Measurements from ENCODE around the gene LHFPL3. TPM values are rescaled to one million over a fixed set of nuclear protein-coding genes. Genes with fewer than 3 reads are reported as not detected.

Gene LHFPL3
- total RNA-seq, 1 experiment from 2014 or later: 0.83 TPM

- Mint-ChIP-seq H3K36me3 (no peaks in the 10 kb centered on the region), H3K4me1 (no peaks in the 10 kb centered on the region), H3K27ac (no peak overlapping the region), H3K4me3 (no peak overlapping the region), H3K27me3 (ENCODE audit: low read depth) (no peaks in the 10 kb centered on the region; the same call in 1 of the 2 replicates), H3K9me3 (0 out of 2 replicates have a peak, but pooled peaks cover 3% of the 10 kb centered on the region)
- DNase-seq (ENCODE audit: low spot score) (no peak), ATAC-seq (no peak)
- POLR2A ChIA-PET: no interaction called here
- CTCF ChIA-PET: no interaction called here
- TF ChIP-seq ESRRA (CRISPR knock-in tag; IDR thresholded peaks at IDR 0.05; ENCODE audit: borderline replicate concordance) (no peak), ELF4 (CRISPR knock-in tag; IDR thresholded peaks at IDR 0.05; ENCODE audit: low read depth) (no peak), USF2 (CRISPR knock-in tag; IDR thresholded peaks at IDR 0.05) (no peak), SP1 (CRISPR knock-in tag; conservative IDR thresholded peaks at IDR 0.05) (no peak), ZNF138 (CRISPR knock-in tag; conservative IDR thresholded peaks at IDR 0.05) (no peak), NFYB (CRISPR knock-in tag; conservative IDR thresholded peaks at IDR 0.05; ENCODE audit: low read depth) (no peak), ERG (CRISPR knock-in tag; IDR thresholded peaks at IDR 0.05) (no peak), MYBL2 (CRISPR knock-in tag; IDR thresholded peaks at IDR 0.05) (no peak), ZNF416 (CRISPR knock-in tag; IDR thresholded peaks at IDR 0.05) (no peak), FOXJ3 (CRISPR knock-in tag; IDR thresholded peaks at IDR 0.05; ENCODE audit: borderline replicate concordance) (no peak), ATF1 (CRISPR knock-in tag; IDR thresholded peaks at IDR 0.05) (no peak)
These were observed 430.1 kb downstream of the LHFPL3 start for GRCh38 chr7:104758504-104758903.

- DNase-seq (ENCODE audit: low spot score): no peak
- Mint-ChIP-seq H3K9me3 (no peaks in the 10 kb centered on the region), H3K36me3 (no peaks in the 10 kb centered on the region), H3K27ac (no peak overlapping the region), H3K27me3 (ENCODE audit: low read depth) (no peaks in the 10 kb centered on the region; the same call in 1 of the 2 replicates), H3K4me1 (no peaks in the 10 kb centered on the region), H3K4me3 (no peak overlapping the region)
- ChIA-PET CTCF (interaction anchor here (0.9 kb wide), 1 partner anchor 86 kb away, joined by 4 read pairs; no protein-coding TSS in a partner anchor), POLR2A (no interaction called here)
- ATAC-seq: no peak
- TF ChIP-seq NFE2L1 (CRISPR knock-in tag; IDR thresholded peaks at IDR 0.05): no peak
- TF ChIP-seq RORB (CRISPR knock-in tag; IDR thresholded peaks at IDR 0.05): no peak
- no peak for TF ChIP-seq ZNF232 (CRISPR knock-in tag; IDR thresholded peaks at IDR 0.05)
- TF ChIP-seq ERG (CRISPR knock-in tag; IDR thresholded peaks at IDR 0.05): no peak
- no peak for TF ChIP-seq ZNF263 (CRISPR knock-in tag; IDR thresholded peaks at IDR 0.05; ENCODE audit: low read depth)
- TF ChIP-seq ATF1 (CRISPR knock-in tag; IDR thresholded peaks at IDR 0.05): no peak
- TF ChIP-seq RELA (CRISPR knock-in tag; IDR thresholded peaks at IDR 0.05; ENCODE audit: borderline replicate concordance): no peak
- TF ChIP-seq PREB (CRISPR knock-in tag; IDR thresholded peaks at IDR 0.05; ENCODE audit: borderline replicate concordance): no peak
- no peak for TF ChIP-seq NR2C2 (CRISPR knock-in tag; IDR thresholded peaks at IDR 0.05)
- TF ChIP-seq PRRX2 (CRISPR knock-in tag; IDR thresholded peaks at IDR 0.05): no peak
- no peak for TF ChIP-seq PRDM15 (CRISPR knock-in tag; IDR thresholded peaks at IDR 0.05)
These were observed 433.5 kb downstream of the LHFPL3 start for GRCh38 chr7:104761892-104762291.

All from WTC11 (cell line).